Gastrocnemius medialis (tissue), 4 donors: Measurements from ENCODE around the gene SPRED2.

Source experiments
- POLR2A ChIP-seq, 2 donors: fragments of 450-650 bp; IDR thresholded peaks; one replicate each; pipeline ENCODE4 v1.6.1; 2017; ENCODE audit warnings: antibody characterized with exemption in 2 of 2, mild to moderate bottlenecking in 2 of 2, moderate library complexity in 2 of 2
- TF ChIP-seq, protein P1 (sequence below), 5 experiments: fragments of 450-650 bp in 3 of 5; fragments of 200-600 bp in 2 of 5; sonication (generic) in 2 of 5; IDR thresholded peaks in 4 of 5; conservative IDR thresholded peaks in 1 of 5; 1 replicate in 4 of 5; 2 replicates in 1 of 5; pipeline ENCODE4 v1.5.1; 2016 to 2019; ENCODE audit warnings: antibody characterized with exemption in 5 of 5, mild to moderate bottlenecking in 3 of 5, moderate library complexity in 3 of 5

- no peak for TF ChIP-seq POLR2A (IDR thresholded peaks at IDR 0.05)
- TF ChIP-seq, protein P1, sequence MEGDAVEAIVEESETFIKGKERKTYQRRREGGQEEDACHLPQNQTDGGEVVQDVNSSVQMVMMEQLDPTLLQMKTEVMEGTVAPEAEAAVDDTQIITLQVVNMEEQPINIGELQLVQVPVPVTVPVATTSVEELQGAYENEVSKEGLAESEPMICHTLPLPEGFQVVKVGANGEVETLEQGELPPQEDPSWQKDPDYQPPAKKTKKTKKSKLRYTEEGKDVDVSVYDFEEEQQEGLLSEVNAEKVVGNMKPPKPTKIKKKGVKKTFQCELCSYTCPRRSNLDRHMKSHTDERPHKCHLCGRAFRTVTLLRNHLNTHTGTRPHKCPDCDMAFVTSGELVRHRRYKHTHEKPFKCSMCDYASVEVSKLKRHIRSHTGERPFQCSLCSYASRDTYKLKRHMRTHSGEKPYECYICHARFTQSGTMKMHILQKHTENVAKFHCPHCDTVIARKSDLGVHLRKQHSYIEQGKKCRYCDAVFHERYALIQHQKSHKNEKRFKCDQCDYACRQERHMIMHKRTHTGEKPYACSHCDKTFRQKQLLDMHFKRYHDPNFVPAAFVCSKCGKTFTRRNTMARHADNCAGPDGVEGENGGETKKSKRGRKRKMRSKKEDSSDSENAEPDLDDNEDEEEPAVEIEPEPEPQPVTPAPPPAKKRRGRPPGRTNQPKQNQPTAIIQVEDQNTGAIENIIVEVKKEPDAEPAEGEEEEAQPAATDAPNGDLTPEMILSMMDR (IDR thresholded peaks at IDR 0.05 in 4 of 5, conservative IDR thresholded peaks at IDR 0.05 in 1 of 5): no peak
Observed at GRCh38 chr2:65379223-65379622, 53.2 kb downstream of the SPRED2 start.
